Ishikawa (cell line): Measurements from ENCODE around the gene PITPNC1.

ENCODE experiments used
- CEBPB ChIP-seq: IDR thresholded peaks from 2 replicates; pipeline ENCODE4 v1.6.1; 2012
- CREB1 ChIP-seq: IDR thresholded peaks from 2 replicates; pipeline ENCODE4 v1.6.1; 2012; ENCODE audit warnings: low read depth
- EGR1 ChIP-seq: IDR thresholded peaks from 2 replicates; pipeline ENCODE4 v1.6.1; 2012
- EP300 ChIP-seq: IDR thresholded peaks from 2 replicates; pipeline ENCODE4 v1.6.1; 2012; ENCODE audit warnings: borderline replicate concordance
- FOXM1 ChIP-seq: IDR thresholded peaks from 2 replicates; pipeline ENCODE4 v1.6.1; 2012; ENCODE audit warnings: low read depth, borderline replicate concordance
- NFIC ChIP-seq: IDR thresholded peaks from 2 replicates; pipeline ENCODE4 v1.6.1; 2012
- RAD21 ChIP-seq: IDR thresholded peaks from 2 replicates; pipeline ENCODE4 v1.6.1; 2012; ENCODE audit warnings: low read depth
- TAF1 ChIP-seq: IDR thresholded peaks from 2 replicates; pipeline ENCODE4 v1.6.1; 2012; ENCODE audit warnings: low read depth, mild to moderate bottlenecking
- TCF12 ChIP-seq: IDR thresholded peaks from 2 replicates; pipeline ENCODE4 v1.6.1; 2012; ENCODE audit warnings: low read depth
- TEAD4 ChIP-seq: IDR thresholded peaks from 2 replicates; pipeline ENCODE4 v1.6.1; 2012
- YY1 ChIP-seq: IDR thresholded peaks from 2 replicates; pipeline ENCODE4 v1.6.1; 2012; ENCODE audit warnings: low read depth
- ZBTB7A ChIP-seq: IDR thresholded peaks from 2 replicates; pipeline ENCODE4 v1.6.1; 2012; ENCODE audit warnings: low read depth
- TF ChIP-seq, protein P1 (sequence below): IDR thresholded peaks from 2 replicates; pipeline ENCODE4 v1.6.1; 2012
- TF ChIP-seq, protein P2 (sequence below): IDR thresholded peaks from 2 replicates; pipeline ENCODE4 v1.6.1; 2012
- TF ChIP-seq, protein P3 (sequence below): IDR thresholded peaks from 2 replicates; pipeline ENCODE4 v1.6.1; 2012; ENCODE audit warnings: low read depth, mild to moderate bottlenecking

The PITPNC1 gene

DNA sequence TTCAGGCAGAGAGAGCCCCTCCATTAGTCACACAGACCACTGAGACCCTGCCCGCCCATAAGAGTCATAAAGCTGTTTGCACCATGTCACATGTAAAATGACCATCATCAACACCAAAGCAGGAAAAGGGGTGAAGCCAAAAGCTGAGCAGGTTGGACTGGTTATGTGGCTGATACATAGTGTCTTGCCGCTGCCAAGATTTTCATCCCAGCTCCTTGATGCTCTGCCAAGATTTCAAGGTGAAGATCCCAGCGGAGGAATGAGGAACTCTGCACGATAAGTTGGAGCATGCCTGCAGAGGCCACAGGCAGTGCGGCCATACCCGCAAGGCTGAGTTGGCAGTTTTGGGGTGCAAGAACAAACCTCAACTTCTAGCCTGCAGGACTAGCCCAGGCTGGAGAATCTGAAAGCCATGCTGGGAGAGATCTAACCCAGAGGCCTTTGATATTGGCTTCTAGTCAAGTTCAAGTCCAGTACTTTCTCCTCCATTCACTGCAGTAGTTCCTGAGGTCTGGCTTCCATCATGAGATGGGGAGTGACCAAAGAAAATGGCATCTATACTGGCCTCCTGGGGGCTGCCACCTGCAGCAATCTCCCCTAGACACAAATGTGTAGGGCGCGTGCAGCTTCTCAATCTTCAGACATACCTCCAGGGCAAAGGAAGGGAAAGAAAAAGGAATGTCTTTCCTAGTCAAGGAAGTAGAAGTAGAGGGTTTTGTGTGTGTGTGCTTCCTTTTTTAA, 261.0 kb downstream of the PITPNC1 start:
- TF ChIP-seq ZBTB7A (no peak), NFIC (peak; percentile 96), RAD21 (no peak), TAF1 (no peak), EP300 (peak; percentile 51; the same call in 1 of the 2 replicates), FOXM1 (no peak), TEAD4 (peak; percentile 51; the same call in 1 of the 2 replicates), CREB1 (0 out of 2 replicates have a peak, but pooled peaks have one; percentile 23), YY1 (0 out of 2 replicates have a peak, but pooled peaks have one; percentile 48), EGR1 (no peak), CEBPB (no peak), TCF12 (peak; percentile 53; the same call in 1 of the 2 replicates)
- TF ChIP-seq, protein P1, sequence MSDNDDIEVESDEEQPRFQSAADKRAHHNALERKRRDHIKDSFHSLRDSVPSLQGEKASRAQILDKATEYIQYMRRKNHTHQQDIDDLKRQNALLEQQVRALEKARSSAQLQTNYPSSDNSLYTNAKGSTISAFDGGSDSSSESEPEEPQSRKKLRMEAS: peak; percentile 42
- TF ChIP-seq, protein P2, sequence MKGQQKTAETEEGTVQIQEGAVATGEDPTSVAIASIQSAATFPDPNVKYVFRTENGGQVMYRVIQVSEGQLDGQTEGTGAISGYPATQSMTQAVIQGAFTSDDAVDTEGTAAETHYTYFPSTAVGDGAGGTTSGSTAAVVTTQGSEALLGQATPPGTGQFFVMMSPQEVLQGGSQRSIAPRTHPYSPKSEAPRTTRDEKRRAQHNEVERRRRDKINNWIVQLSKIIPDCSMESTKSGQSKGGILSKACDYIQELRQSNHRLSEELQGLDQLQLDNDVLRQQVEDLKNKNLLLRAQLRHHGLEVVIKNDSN: no peak; the same call in 1 of the 2 replicates
- TF ChIP-seq, protein P3, sequence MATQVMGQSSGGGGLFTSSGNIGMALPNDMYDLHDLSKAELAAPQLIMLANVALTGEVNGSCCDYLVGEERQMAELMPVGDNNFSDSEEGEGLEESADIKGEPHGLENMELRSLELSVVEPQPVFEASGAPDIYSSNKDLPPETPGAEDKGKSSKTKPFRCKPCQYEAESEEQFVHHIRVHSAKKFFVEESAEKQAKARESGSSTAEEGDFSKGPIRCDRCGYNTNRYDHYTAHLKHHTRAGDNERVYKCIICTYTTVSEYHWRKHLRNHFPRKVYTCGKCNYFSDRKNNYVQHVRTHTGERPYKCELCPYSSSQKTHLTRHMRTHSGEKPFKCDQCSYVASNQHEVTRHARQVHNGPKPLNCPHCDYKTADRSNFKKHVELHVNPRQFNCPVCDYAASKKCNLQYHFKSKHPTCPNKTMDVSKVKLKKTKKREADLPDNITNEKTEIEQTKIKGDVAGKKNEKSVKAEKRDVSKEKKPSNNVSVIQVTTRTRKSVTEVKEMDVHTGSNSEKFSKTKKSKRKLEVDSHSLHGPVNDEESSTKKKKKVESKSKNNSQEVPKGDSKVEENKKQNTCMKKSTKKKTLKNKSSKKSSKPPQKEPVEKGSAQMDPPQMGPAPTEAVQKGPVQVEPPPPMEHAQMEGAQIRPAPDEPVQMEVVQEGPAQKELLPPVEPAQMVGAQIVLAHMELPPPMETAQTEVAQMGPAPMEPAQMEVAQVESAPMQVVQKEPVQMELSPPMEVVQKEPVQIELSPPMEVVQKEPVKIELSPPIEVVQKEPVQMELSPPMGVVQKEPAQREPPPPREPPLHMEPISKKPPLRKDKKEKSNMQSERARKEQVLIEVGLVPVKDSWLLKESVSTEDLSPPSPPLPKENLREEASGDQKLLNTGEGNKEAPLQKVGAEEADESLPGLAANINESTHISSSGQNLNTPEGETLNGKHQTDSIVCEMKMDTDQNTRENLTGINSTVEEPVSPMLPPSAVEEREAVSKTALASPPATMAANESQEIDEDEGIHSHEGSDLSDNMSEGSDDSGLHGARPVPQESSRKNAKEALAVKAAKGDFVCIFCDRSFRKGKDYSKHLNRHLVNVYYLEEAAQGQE: no peak

DNA sequence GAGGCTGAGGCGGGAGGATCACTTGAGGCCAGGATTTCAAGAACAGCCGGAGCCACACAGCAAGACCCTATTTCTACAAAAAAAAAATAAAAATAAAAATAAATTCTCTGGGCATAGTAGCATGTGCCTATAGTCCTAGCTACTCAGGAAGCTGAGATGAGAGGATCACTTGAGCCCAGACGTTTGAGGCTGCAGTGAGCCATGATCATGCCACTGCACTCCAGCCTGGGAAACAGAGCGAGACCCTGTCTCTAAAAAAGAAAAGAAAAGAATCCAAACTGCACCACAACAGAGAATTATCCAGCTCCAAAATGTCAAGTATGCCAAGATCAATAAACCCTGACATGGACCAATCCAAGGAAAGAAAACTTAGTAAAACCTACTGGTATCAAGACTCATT, 261.8 kb downstream of the PITPNC1 start:
- no peak for TF ChIP-seq TEAD4
- TF ChIP-seq TAF1: no peak
- no peak for TF ChIP-seq YY1
- no peak for TF ChIP-seq EGR1
- TF ChIP-seq, protein P3: no peak
- TF ChIP-seq CEBPB: no peak
- TF ChIP-seq ZBTB7A: no peak
- TF ChIP-seq EP300: no peak
- no peak for TF ChIP-seq CREB1
- TF ChIP-seq RAD21: no peak

DNA sequence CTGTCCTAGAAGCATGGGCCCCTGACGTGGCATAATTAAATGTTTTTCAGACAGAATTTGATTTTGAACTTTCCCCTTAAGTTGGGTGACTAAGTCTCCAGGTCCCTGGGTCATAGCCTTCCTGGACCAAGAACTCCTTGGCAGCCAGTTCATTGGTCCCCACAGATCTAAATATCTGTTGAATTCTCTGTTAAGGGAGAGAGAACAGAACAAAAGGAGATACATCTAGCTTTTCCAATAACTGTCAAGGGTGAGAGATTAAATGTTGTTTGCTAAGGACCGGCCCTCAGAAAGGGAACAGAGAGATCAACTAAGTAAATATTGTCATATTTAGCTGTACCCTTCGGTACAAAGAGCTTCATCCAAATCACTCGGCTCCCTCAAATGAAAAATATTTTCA, 262.5 kb downstream of the PITPNC1 start:
- TF ChIP-seq ZBTB7A: no peak
- TF ChIP-seq, protein P3: no peak

DNA sequence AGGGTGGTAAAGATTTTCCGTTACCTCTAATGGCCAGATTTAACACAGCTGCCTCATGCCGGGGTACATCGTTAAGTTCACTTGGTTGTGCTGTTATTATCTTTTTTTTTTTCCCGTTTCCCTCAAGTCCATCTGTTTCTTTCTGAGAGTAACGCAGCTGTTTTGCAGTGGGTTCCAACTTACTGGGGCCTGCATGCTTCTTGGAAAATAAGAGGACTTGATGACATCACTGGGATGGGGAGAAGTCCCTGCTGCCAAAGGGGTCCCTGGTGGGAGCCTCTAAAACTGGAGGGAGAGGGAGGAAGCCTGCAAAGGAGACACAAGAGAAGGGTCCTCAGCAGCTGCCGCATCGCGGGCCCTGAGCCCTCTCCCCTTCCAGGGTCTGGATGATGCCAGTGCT, 262.9 kb downstream of the PITPNC1 start:
- TF ChIP-seq TCF12: no peak
- no peak for TF ChIP-seq TAF1
- TF ChIP-seq CEBPB: no peak
- TF ChIP-seq, protein P3: no peak
- no peak for TF ChIP-seq TEAD4
- TF ChIP-seq, protein P1: no peak
- no peak for TF ChIP-seq EP300
- no peak for TF ChIP-seq FOXM1
- no peak for TF ChIP-seq RAD21
- TF ChIP-seq NFIC: no peak
- no peak for TF ChIP-seq CREB1
- TF ChIP-seq, protein P2: no peak
- no peak for TF ChIP-seq YY1
- no peak for TF ChIP-seq EGR1
- no peak for TF ChIP-seq ZBTB7A
